Esophagus muscularis mucosa (tissue), 4 donors: Measurements from ENCODE around the gene ABHD6.
"Not testable (repeated sequence)": the region's sequence is repeated elsewhere in the genome, so short reads cannot be mapped to it uniquely, and the experiment has no call there.

Source experiments
- EP300 ChIP-seq: sonication (generic); formaldehyde crosslinking; IDR thresholded peaks from one replicate; pipeline ENCODE4 v1.6.1; 2017; ENCODE audit warnings: antibody characterized with exemption
- POLR2A ChIP-seq: fragments of 450-650 bp; IDR thresholded peaks from one replicate; pipeline ENCODE4 v1.6.1; 2017; ENCODE audit warnings: antibody characterized with exemption, moderate library complexity, mild to moderate bottlenecking, low read depth
- TF ChIP-seq, protein P1 (sequence below), 3 experiments: fragments of 200-600 bp in 2 of 3; fragments of 450-650 bp in 1 of 3; sonication (generic) in 2 of 3; IDR thresholded peaks; one replicate each; pipeline ENCODE4 v1.5.1; 2017 to 2019; ENCODE audit warnings: antibody characterized with exemption in 3 of 3, mild to moderate bottlenecking in 2 of 3, moderate library complexity in 1 of 3

GRCh38 chr3:58273362-58273761, 35.8 kb downstream of the ABHD6 start:
- TF ChIP-seq, protein P1, sequence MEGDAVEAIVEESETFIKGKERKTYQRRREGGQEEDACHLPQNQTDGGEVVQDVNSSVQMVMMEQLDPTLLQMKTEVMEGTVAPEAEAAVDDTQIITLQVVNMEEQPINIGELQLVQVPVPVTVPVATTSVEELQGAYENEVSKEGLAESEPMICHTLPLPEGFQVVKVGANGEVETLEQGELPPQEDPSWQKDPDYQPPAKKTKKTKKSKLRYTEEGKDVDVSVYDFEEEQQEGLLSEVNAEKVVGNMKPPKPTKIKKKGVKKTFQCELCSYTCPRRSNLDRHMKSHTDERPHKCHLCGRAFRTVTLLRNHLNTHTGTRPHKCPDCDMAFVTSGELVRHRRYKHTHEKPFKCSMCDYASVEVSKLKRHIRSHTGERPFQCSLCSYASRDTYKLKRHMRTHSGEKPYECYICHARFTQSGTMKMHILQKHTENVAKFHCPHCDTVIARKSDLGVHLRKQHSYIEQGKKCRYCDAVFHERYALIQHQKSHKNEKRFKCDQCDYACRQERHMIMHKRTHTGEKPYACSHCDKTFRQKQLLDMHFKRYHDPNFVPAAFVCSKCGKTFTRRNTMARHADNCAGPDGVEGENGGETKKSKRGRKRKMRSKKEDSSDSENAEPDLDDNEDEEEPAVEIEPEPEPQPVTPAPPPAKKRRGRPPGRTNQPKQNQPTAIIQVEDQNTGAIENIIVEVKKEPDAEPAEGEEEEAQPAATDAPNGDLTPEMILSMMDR (IDR thresholded peaks at IDR 0.05) = not testable (repeated sequence)
- TF ChIP-seq POLR2A, EP300: not testable (repeated sequence)
